GM12872 (cell line): ENCODE results near the gene MEX3B.

Experiments used
- CTCF ChIP-seq: IDR thresholded peaks from 3 replicates; pipeline ENCODE4 v1.5.1; 2011; ENCODE audit warnings: low read depth, mild to moderate bottlenecking, low read length, moderate library complexity; ENCODE audit not compliant: insufficient read depth

The MEX3B gene

GRCh38 chr15:82058517-82059204 is 12.8 kb upstream of the MEX3B start:
- no peak for TF ChIP-seq CTCF

- no peak for TF ChIP-seq CTCF
Observed at GRCh38 chr15:82058026-82058425, 12.2 kb upstream of the MEX3B start.

DNA sequence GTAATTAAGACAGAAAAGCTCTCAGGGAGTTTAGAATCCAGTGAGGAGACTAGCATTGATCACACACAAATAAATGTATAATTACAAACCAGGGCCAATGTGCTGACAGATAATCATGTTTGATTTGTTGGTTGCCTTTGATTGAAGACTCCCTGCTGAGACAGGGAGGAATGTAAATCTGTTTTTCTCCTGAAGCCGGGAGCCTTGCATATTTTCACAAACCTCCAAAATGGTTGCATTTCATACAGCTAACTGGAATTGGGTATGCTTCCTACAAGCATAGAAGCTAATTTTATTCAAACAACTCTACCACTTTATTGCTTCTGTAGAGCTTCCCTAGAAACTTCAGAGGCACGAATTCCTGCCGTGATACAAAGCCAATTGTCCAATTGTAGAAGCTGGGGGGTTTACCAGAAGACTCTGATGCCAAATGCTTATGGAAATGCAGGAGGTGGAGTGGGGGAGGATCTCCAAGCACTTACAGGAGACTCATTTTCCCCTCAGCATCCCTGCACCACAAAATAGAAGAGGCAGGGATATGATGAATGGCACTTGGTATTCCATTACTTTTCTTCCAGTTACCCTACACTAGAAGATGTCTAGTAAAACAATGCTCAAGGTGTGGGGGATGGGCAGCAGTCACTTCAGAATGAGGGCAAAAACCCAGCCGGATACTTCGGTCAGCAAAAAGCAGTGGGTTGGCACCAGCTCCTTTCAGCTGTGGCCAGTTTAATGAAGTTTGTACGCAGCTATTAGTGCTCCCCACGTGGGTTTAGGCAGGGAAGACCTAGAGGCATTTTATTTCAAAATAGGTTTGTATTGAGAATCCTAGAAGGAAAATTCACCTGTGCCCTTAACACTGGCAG is 11.4 kb upstream of the MEX3B start:
- TF ChIP-seq CTCF = no peak

DNA sequence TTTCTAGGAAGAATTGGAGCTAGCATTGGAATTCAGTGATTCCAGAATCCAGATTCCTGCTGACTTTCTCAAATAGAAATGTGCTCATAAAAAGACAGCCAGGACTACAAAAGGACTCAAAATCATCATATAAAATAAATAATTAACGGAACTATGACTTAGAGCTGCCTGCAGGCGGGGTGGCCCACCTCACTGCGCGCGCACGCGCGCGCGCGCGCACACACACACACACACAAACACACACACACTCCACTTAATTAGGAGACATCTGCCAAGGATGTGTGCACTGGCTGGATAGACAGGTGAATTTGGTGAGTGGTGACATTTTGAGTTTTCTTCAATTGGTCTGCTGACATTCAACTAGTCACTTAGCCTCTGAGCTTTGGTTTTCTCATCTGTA is 6.9 kb upstream of the MEX3B start:
- TF ChIP-seq CTCF = no peak

DNA sequence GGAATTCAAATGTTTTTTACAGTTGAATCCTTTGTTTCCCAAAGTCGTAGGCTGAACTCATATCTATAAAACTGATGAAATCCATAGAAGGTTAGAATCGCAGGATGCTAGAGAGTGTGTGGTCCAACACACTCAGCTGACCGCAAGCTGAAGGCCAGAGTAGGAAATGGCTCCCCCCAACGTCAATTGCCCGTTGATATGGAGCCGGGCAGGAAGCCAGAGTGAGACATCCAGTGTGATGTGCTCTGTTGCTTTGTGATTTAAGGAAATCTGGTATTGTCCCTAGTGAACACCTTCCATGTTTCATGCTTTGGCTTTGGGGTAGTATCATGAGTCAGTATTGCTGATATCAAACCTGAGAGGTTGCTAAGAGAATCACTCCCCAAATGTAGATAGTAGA is 5.8 kb upstream of the MEX3B start:
- no peak for TF ChIP-seq CTCF

DNA sequence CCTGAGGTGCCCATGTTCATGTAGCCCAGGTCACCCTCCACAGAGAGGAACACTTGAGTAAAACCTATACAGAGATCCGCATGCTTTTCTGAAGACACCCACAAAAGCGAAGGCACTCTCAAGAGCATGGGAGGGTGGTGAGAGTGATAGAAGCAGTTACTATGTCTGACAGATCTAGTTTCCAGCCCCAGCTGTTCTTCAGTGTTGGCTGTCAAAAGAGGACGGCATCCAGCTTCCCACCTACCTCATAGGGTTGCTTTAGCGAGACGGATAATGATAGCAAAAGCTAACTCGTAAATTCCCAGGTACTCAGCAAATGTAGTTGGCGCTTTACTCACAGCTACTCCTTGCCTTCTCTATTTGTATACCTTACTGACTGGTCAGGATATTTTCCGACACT is 3.0 kb upstream of the MEX3B start:
- TF ChIP-seq CTCF = no peak

- no peak for TF ChIP-seq CTCF
Observed at GRCh38 chr15:82047453-82048400, 1.9 kb upstream of the MEX3B start.
